H1 (cell line): ENCODE results near the gene KRTAP5-4. TPM values are rescaled to one million over a fixed set of nuclear protein-coding genes. Genes with fewer than 3 reads are reported as not detected.

Source experiments
- ASH2L ChIP-seq: fragments of 200-600, 300-600 bp; sonication (generic); IDR thresholded peaks from one replicate; pipeline ENCODE4 v1.7.1; 2017; ENCODE audit warnings: low read length
- CBX5 ChIP-seq: fragments of 300-800, 300-1000 bp; sonication (generic); IDR thresholded peaks from 2 replicates; pipeline ENCODE4 v1.7.1; 2016; ENCODE audit warnings: antibody characterized with exemption, low read length, low read depth
- CBX8 ChIP-seq: fragments of 300-800, 300-1000 bp; sonication (generic); IDR thresholded peaks from 2 replicates; pipeline ENCODE4 v1.7.1; 2016; ENCODE audit warnings: low read depth, low read length, borderline replicate concordance
- POU5F1 ChIP-seq: IDR thresholded peaks from 2 replicates; pipeline ENCODE4 v1.6.1; 2011; ENCODE audit warnings: low read depth, mild to moderate bottlenecking, low read length, moderate library complexity
- RNF2 ChIP-seq: fragments of 200-900, 300-1000 bp; sonication (generic); IDR thresholded peaks from 2 replicates; pipeline ENCODE4 v1.7.1; 2016; ENCODE audit warnings: borderline replicate concordance, low read depth, mild to moderate bottlenecking, antibody characterized with exemption, low read length; ENCODE audit not compliant: poor library complexity, severe bottlenecking; ENCODE audit errors: missing control alignments
- TAF7 ChIP-seq: optimal IDR thresholded peaks from 2 replicates; pipeline ENCODE3; 2011; ENCODE audit warnings: low read depth, mild to moderate bottlenecking, inconsistent platforms, low read length, moderate library complexity, borderline replicate concordance
- YY1 ChIP-seq: IDR thresholded peaks from 2 replicates; pipeline ENCODE4 v1.6.1; 2011; ENCODE audit warnings: low read depth, mild to moderate bottlenecking, low read length
- polyA plus RNA-seq, 7 experiments: library from polyadenylated mRNA; depleted of rRNA in 3 of 7; stranded (reverse) in 5 of 7; unstranded in 2 of 7; fragments of >200 nt in 5 of 7; fragments of 200-250 nt in 2 of 7; gene quantifications; 1 replicate in 5 of 7; 2 replicates in 1 of 7; 4 replicates in 1 of 7; pipeline versions ENCODE4 v1.2.1 to v1.2.3, GENCODE V29; 2011 to 2013; ENCODE audit warnings: missing spikeins in 2 of 7, mixed read lengths in 2 of 7
- total RNA-seq: library from RNA; stranded (reverse); fragmentation: NEBNext Ultra II Directional; extraction: Animal tissue kit (Norgen Biotek cat#: 25700); gene quantifications from 2 replicates; pipeline ENCODE4 v1.2.1, GENCODE V29; 2021
- TF ChIP-seq, protein P1 (sequence below): IDR thresholded peaks from 2 replicates; pipeline ENCODE4 v1.6.1; 2011; ENCODE audit warnings: low read length, improper control_type of control experiment

The KRTAP5-4 gene
- total and polyA plus RNA-seq, 2 of the 8 experiments (the other 6 are each of a cell fraction or from before 2014, with no cell fraction given): not detected

DNA sequence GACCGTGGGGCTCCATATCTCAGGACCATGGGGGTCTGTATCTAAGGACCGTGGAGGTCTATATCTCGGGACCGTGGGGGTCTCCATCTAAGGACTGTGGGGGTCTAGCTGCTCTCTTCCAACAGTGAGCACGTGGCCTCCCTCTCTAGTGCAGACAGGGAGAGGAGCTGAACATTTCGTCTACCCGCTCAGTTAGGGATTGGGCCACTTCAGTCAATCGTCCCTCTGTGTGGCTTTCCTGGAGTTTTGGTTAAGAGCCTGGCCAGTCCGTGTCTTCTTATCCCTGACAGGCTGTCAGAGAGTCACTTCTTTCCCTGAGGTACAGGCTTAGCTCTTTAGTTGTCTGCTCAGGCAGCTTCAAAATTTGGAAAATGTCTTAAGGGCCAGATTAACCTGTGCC lies 40.0 kb downstream of the KRTAP5-4 start (continued):
- TF ChIP-seq POU5F1 (no peak), CBX5 (no peak), YY1 (no peak), CBX8 (no peak), TAF7 (no peak), RNF2 (no peak), ASH2L (no peak)
- TF ChIP-seq, protein P1, sequence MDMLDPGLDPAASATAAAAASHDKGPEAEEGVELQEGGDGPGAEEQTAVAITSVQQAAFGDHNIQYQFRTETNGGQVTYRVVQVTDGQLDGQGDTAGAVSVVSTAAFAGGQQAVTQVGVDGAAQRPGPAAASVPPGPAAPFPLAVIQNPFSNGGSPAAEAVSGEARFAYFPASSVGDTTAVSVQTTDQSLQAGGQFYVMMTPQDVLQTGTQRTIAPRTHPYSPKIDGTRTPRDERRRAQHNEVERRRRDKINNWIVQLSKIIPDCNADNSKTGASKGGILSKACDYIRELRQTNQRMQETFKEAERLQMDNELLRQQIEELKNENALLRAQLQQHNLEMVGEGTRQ: no peak
- TF ChIP-seq, all 59 proteins: peak for 0
